Prostate gland (tissue), 2 donors: ENCODE results near the gene QRICH2. TPM values are rescaled to one million over a fixed set of nuclear protein-coding genes. Genes with fewer than 3 reads are reported as not detected.

Experiments used
- DNase-seq: peaks from one replicate; pipeline ENCODE4 v3.0.0-alpha.2; 2019; ENCODE audit warnings: low spot score
- H3K27ac ChIP-seq, 2 donors: fragments of 200-600 bp; sonication (generic); 2 replicates each; pipeline ENCODE4 v1.5.1; 2017 to 2019
- H3K27me3 ChIP-seq: fragments of 200-600 bp; sonication (generic); replicated peaks from 2 replicates; pipeline ENCODE4 v1.5.1; 2019; ENCODE audit not compliant: insufficient read depth
- H3K36me3 ChIP-seq, 2 donors: fragments of 200-600 bp; sonication (generic); 1 replicate in 1 of 2; 2 replicates in 1 of 2; pipeline versions ENCODE4 v1.5.1 to v1.8.1; 2017 to 2019
- H3K4me1 ChIP-seq: fragments of 200-600 bp; sonication (generic); replicated peaks from 2 replicates; pipeline ENCODE4 v1.5.1; 2019
- H3K4me3 ChIP-seq, 2 donors: fragments of 200-600 bp; sonication (generic); 2 replicates each; pipeline ENCODE4 v1.5.1; 2017 to 2019
- H3K9me3 ChIP-seq: fragments of 200-600 bp; sonication (generic); 2 replicates; pipeline ENCODE4 v1.5.1; 2017
- CTCF ChIP-seq, 4 experiments: fragments of 200-600 bp in 2 of 4; fragments of 450-650 bp in 2 of 4; sonication (generic) in 2 of 4; IDR thresholded peaks; 1 replicate in 3 of 4; 2 replicates in 1 of 4; pipeline ENCODE4 v1.5.1; 2016 to 2019; ENCODE audit warnings: antibody characterized with exemption in 4 of 4, mild to moderate bottlenecking in 2 of 4, moderate library complexity in 2 of 4
- POLR2A ChIP-seq: fragments of 450-650 bp; IDR thresholded peaks from one replicate; pipeline ENCODE4 v1.6.1; 2016; ENCODE audit warnings: antibody characterized with exemption, mild to moderate bottlenecking
- POLR2AphosphoS5 ChIP-seq: sonication (generic); formaldehyde crosslinking; IDR thresholded peaks from one replicate; pipeline ENCODE4 v1.6.1; 2017; ENCODE audit warnings: antibody characterized with exemption
- WGBS: methylation state at CpG from one replicate; pipeline ENCODE4 v1.1.5; 2018; 5-methylcytosine and 5-hydroxymethylcytosine counted together
- intact Hi-C: fragments of 100-400 bp; cut with DNase I; formaldehyde crosslinking; loops from one replicate; pipeline ENCODE4 v1.14.2; 2022
- total RNA-seq, 2 donors: library from RNA; depleted of rRNA; stranded (reverse); fragments of >200 nt; gene quantifications; one replicate each; pipeline ENCODE4 v1.1.0, GENCODE V29; 2016

The QRICH2 gene
- total RNA-seq, 2 donors from 2014 or later, result 3.1 to 9.8 TPM

GRCh38 chr17:76293106-76293505 is 15.0 kb downstream of the QRICH2 start:
- Histone ChIP-seq H3K9me3 (no peaks in the 10 kb centered on the region), H3K27me3 (no peaks in the 10 kb centered on the region), H3K4me1 (no peaks in the 10 kb centered on the region), H3K4me3 (no peak overlapping the region), H3K36me3 (no peaks in the 10 kb centered on the region), H3K27ac (no peak overlapping the region)
- no peak for TF ChIP-seq POLR2AphosphoS5
- TF ChIP-seq POLR2A, result no peak
- intact Hi-C loops, result no loop called here
- DNase-seq, result no peak
- 91% methylated on average over 7 of the region's 7 CpGs for WGBS

GRCh38 chr17:76292567-76292966 is 15.5 kb downstream of the QRICH2 start:
- TF ChIP-seq CTCF (IDR thresholded peaks at IDR 0.05) (no peak), POLR2A (no peak), POLR2AphosphoS5 (no peak)
- 91% methylated on average over 4 of the region's 4 CpGs for WGBS

GRCh38 chr17:76281573-76282371 is 26.3 kb downstream of the QRICH2 start:
- TF ChIP-seq POLR2AphosphoS5 (peak; percentile 85), CTCF (IDR thresholded peaks at IDR 0.05) (no peak), POLR2A (no peak)
- intact Hi-C loops, result no loop called here
- H3K27ac ChIP-seq, result peak overlapping the region; percentile 6 to 7
- H3K4me3 ChIP-seq, result no peak overlapping the region
- no peaks in the 10 kb centered on the region for H3K9me3 ChIP-seq
- H3K36me3 ChIP-seq, result no peaks in the 10 kb centered on the region
- peak; percentile 77 for DNase-seq
- H3K27me3 ChIP-seq, result no peaks in the 10 kb centered on the region
- 74% methylated on average over 23 of the region's 23 CpGs for WGBS
- H3K4me1 ChIP-seq, result peaks cover 6% of the 10 kb centered on the region

More at GRCh38 chr17:76292567-76292966, 15.5 kb downstream of the QRICH2 start:
- intact Hi-C loops, result no loop called here
- no peaks in the 10 kb centered on the region for H3K4me1 ChIP-seq
- H3K36me3 ChIP-seq, result no peaks in the 10 kb centered on the region
- H3K4me3 ChIP-seq, result no peak overlapping the region
- H3K27ac ChIP-seq, result no peak overlapping the region
- no peaks in the 10 kb centered on the region for H3K27me3 ChIP-seq
- H3K9me3 ChIP-seq, result no peaks in the 10 kb centered on the region
- DNase-seq, result no peak

GRCh38 chr17:76280650-76281049 is 27.4 kb downstream of the QRICH2 start:
- no peak for TF ChIP-seq POLR2A
- TF ChIP-seq CTCF (IDR thresholded peaks at IDR 0.05), result no peak
- no peak for TF ChIP-seq POLR2AphosphoS5
- Histone ChIP-seq H3K36me3 (no peaks in the 10 kb centered on the region), H3K9me3 (no peaks in the 10 kb centered on the region), H3K4me1 (peaks cover 6% of the 10 kb centered on the region), H3K4me3 (no peak overlapping the region), H3K27ac (no peak overlapping the region), H3K27me3 (no peaks in the 10 kb centered on the region)
- WGBS, result over 99% methylated on average over 8 of the region's 15 CpGs
- intact Hi-C loops, result no loop called here
- DNase-seq, result no peak

GRCh38 chr17:76279742-76280287 is 28.3 kb downstream of the QRICH2 start:
- Histone ChIP-seq H3K36me3 (no peaks in the 10 kb centered on the region), H3K4me1 (peaks cover 6% of the 10 kb centered on the region), H3K4me3 (no peak overlapping the region), H3K9me3 (no peaks in the 10 kb centered on the region), H3K27ac (no peak overlapping the region), H3K27me3 (no peaks in the 10 kb centered on the region)
- TF ChIP-seq POLR2A (no peak), CTCF (IDR thresholded peaks at IDR 0.05) (no peak), POLR2AphosphoS5 (no peak)
- intact Hi-C loops, result loop anchor here (2.0 to 10.0 kb wide), 2 partner anchors 97 to 265 kb away; no protein-coding TSS in a partner anchor
- 85% methylated on average over 15 of the region's 15 CpGs for WGBS
- no peak for DNase-seq
